Cardiac fibroblast (primary cell): ENCODE data around the gene EBPL.

Experiments used
- DNase-seq, 2 donors: peaks; one replicate each; pipeline versions ENCODE4 v3.0.0 to v3.0.0-alpha.2; 2010; ENCODE audit warnings: low read depth in 2 of 2
- H3K4me3 ChIP-seq, 2 donors: replicated peaks in 1 of 2; 1 replicate in 1 of 2; 2 replicates in 1 of 2; pipeline ENCODE4 v1.5.1; 2011; ENCODE audit warnings: low read depth in 2 of 2, low read length in 2 of 2, mild to moderate bottlenecking in 2 of 2, moderate library complexity in 1 of 2
- TF ChIP-seq, protein P1 (sequence below): IDR thresholded peaks from one replicate; pipeline ENCODE4 v1.5.1; 2011; ENCODE audit warnings: low read depth, mild to moderate bottlenecking, low read length, inconsistent platforms

EBPL gene

GRCh38 chr13:49655906-49656305 lies 35.4 kb downstream of the EBPL start:
- TF ChIP-seq, protein P1, sequence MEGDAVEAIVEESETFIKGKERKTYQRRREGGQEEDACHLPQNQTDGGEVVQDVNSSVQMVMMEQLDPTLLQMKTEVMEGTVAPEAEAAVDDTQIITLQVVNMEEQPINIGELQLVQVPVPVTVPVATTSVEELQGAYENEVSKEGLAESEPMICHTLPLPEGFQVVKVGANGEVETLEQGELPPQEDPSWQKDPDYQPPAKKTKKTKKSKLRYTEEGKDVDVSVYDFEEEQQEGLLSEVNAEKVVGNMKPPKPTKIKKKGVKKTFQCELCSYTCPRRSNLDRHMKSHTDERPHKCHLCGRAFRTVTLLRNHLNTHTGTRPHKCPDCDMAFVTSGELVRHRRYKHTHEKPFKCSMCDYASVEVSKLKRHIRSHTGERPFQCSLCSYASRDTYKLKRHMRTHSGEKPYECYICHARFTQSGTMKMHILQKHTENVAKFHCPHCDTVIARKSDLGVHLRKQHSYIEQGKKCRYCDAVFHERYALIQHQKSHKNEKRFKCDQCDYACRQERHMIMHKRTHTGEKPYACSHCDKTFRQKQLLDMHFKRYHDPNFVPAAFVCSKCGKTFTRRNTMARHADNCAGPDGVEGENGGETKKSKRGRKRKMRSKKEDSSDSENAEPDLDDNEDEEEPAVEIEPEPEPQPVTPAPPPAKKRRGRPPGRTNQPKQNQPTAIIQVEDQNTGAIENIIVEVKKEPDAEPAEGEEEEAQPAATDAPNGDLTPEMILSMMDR = no peak
- DNase-seq = no peak
- H3K4me3 ChIP-seq = no peak overlapping the region

DNA sequence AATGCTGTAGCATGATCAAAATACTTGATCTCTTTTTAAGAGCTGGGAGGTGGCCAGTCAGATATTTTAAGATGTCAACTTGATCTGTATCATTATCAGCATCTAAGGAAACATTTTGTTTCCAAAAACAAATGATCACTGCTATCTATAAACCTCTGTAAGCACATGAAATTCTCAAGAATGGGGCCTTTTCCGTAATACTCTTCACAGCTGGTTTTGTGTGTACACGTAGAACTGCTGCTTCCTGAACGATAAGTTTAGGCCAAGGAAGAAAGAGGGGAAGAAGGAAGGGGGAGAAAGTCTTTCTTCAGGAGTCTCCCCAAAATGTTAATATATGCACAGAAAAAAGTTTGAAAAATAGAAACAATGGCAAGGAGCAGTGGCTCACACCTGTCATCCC lies 37.3 kb downstream of the EBPL start:
- no peak for DNase-seq
- TF ChIP-seq, protein P1 = no peak
- H3K4me3 ChIP-seq = no peak overlapping the region

- no peak for DNase-seq
- TF ChIP-seq, protein P1 = no peak
- no peak overlapping the region for H3K4me3 ChIP-seq
Observed at GRCh38 chr13:49653478-49653877, 37.8 kb downstream of the EBPL start.

DNA sequence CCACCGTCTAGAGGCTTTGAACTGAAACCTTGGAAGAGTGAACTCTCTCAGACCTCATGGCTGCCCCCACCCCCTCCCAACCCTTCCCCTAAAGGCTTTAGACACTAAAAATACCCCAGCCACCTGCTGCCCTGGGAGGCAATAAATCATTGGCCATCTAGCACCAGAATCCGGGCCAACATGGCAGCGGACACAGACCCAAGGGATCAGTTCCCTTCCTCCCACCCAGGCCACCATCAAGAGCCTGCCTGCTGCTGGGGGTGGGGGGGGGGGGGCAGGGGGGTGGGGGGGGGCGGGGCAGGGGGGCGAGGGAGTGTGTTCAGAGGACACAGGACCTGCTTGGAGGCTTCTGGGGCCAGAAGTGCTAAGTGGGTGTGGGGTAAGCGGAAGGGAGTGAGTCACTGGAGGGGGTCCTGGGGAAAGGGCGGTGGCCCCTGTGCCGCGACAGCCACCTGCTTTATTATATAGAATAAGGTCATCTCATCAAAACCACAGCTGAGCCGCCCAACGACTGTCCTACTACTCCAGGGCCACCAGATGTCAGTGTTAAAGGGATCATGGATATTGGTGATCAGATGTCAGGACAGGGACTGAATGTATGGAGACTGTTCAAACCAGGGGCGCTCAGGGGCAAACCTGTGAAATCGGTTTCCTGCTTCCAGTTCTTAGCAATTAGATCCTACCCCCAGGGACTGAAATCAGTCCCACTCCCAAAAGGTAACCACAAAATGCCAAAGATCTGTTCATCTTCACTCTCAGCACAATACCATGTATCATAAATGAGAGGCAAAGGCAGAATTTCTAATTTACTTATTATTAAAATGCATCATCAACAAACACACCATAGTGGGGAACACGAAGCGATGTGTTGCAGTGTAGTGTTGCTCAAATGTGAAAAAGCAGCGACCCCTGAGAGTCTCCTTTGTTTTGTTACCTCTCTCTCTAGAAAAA lies 38.7 kb downstream of the EBPL start:
- DNase-seq = peak; percentile 30 to 52
- TF ChIP-seq, protein P1 = peak; percentile 56
- no peak overlapping the region for H3K4me3 ChIP-seq

- TF ChIP-seq, protein P1 = no peak
- no peak for DNase-seq
- H3K4me3 ChIP-seq = no peak overlapping the region
Observed at GRCh38 chr13:49651570-49652354, 39.5 kb downstream of the EBPL start.

- no peak overlapping the region for H3K4me3 ChIP-seq
- TF ChIP-seq, protein P1 = no peak
- no peak for DNase-seq
Observed at GRCh38 chr13:49649963-49650312, 41.3 kb downstream of the EBPL start.
